BJ (cell line): ENCODE results near the gene FRMPD1. TPM values are rescaled to one million over a fixed set of nuclear protein-coding genes. Genes with fewer than 3 reads are reported as not detected.

Source experiments
- CTCF ChIA-PET: fragments of 350-600 bp; formaldehyde crosslinking; extraction: SDS; loops from one replicate; lab custom pipeline; 2021; ENCODE audit warnings: antibody characterized with exemption, inconsistent platforms; lab: Yijun Ruan, JAX
- POLR2A ChIA-PET: fragments of 300-600 bp; sonication (Branson Sonifier 250); formaldehyde crosslinking; extraction: SDS; loops from one replicate; lab custom pipeline; 2021; ENCODE audit warnings: antibody characterized with exemption; lab: Charles Lee
- DNase-seq: peaks from one replicate; pipeline ENCODE4 v3.0.0-alpha.2; 2011; ENCODE audit warnings: low read depth
- H3K27me3 ChIP-seq: 2 replicates; pipeline ENCODE4 v1.6.0; 2011; ENCODE audit warnings: low read length; ENCODE audit not compliant: control insufficient read depth, insufficient read depth
- H3K36me3 ChIP-seq: 2 replicates; pipeline ENCODE4 v1.5.1; 2011; ENCODE audit warnings: low read length; ENCODE audit not compliant: control insufficient read depth, insufficient read depth
- H3K4me3 ChIP-seq: 2 replicates; pipeline ENCODE4 v1.5.1; 2011; ENCODE audit warnings: low read depth, mild to moderate bottlenecking, control low read depth, low read length
- CTCF ChIP-seq: IDR thresholded peaks from 2 replicates; pipeline ENCODE4 v1.5.1; 2011; ENCODE audit warnings: low read depth, mild to moderate bottlenecking, control low read depth, inconsistent platforms, low read length, moderate library complexity; ENCODE audit not compliant: insufficient read depth
- polyA plus RNA-seq: library from polyadenylated mRNA; depleted of rRNA; stranded (reverse); fragments of >200 nt; gene quantifications from 2 replicates; pipeline ENCODE4 v1.2.3, GENCODE V29; 2011

The FRMPD1 gene
- polyA plus RNA-seq, 1 experiment, result not detected

DNA sequence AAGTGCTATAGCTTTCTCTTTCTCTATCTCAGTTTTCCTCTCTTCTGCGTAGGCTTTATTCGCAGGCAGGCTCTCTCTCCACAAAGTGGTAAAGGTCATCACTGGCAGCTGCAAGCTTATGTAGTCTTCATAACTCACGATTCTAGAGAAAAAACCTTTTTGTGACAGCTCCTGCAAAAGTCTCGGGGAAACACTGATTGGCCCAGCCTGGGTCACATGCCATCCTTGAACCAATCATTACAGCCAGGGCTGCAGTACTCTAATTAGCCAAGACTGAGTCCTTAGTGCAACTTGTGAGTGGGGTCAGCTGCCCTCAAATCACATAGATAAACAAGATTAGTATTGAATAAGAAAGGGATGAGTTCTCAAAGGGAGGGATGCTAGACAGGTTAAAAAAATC is 18.3 kb upstream of the FRMPD1 start:
- ChIA-PET POLR2A (no interaction called here), CTCF (interaction anchor here (0.6 kb wide), 1 partner anchor 74 kb away, joined by 3 read pairs; no protein-coding TSS in a partner anchor)
- no peak for DNase-seq
- H3K27me3 ChIP-seq, result peaks cover 3% of the 10 kb centered on the region
- no peak for TF ChIP-seq CTCF
- no peaks in the 10 kb centered on the region for H3K36me3 ChIP-seq
- no peak overlapping the region for H3K4me3 ChIP-seq

- no peak for DNase-seq
- Histone ChIP-seq H3K36me3 (no peaks in the 10 kb centered on the region), H3K4me3 (no peak overlapping the region), H3K27me3 (peaks cover 3% of the 10 kb centered on the region)
- ChIA-PET POLR2A (no interaction called here), CTCF (no interaction called here)
- TF ChIP-seq CTCF, result no peak
Observed at GRCh38 chr9:37635808-37636207, 14.9 kb upstream of the FRMPD1 start.

- no peak for TF ChIP-seq CTCF
- peaks cover 3% of the 10 kb centered on the region for H3K27me3 ChIP-seq
- DNase-seq, result no peak
- H3K4me3 ChIP-seq, result no peak overlapping the region
- no peaks in the 10 kb centered on the region for H3K36me3 ChIP-seq
- CTCF ChIA-PET, result no interaction called here
- POLR2A ChIA-PET, result interaction anchor here (0.7 kb wide), 1 partner anchor 19 kb away, joined by 3 read pairs; no protein-coding TSS in a partner anchor
Observed at GRCh38 chr9:37636511-37637448, 14.0 kb upstream of the FRMPD1 start.

GRCh38 chr9:37639109-37639762 is 11.5 kb upstream of the FRMPD1 start:
- no peak for TF ChIP-seq CTCF
- ChIA-PET POLR2A (interaction anchor here (0.5 to 0.6 kb wide), 2 partner anchors 17 to 47 kb away, joined by 3 to 5 read pairs; no protein-coding TSS in a partner anchor), CTCF (interaction anchor here (0.8 kb wide), 1 partner anchor 11 kb away, joined by 3 read pairs; no protein-coding TSS in a partner anchor)
- Histone ChIP-seq H3K27me3 (peaks cover 1% of the 10 kb centered on the region; the same call in 1 of the 2 replicates), H3K4me3 (no peak overlapping the region), H3K36me3 (no peaks in the 10 kb centered on the region)
- DNase-seq, result no peak

GRCh38 chr9:37639841-37640240 is 10.9 kb upstream of the FRMPD1 start:
- no peaks in the 10 kb centered on the region for H3K36me3 ChIP-seq
- no peak for DNase-seq
- peaks cover 1% of the 10 kb centered on the region; the same call in 1 of the 2 replicates for H3K27me3 ChIP-seq
- TF ChIP-seq CTCF, result no peak
- CTCF ChIA-PET, result interaction anchor here (0.8 kb wide), 1 partner anchor 10 kb away, joined by 3 read pairs; no protein-coding TSS in a partner anchor
- no peak overlapping the region for H3K4me3 ChIP-seq
- POLR2A ChIA-PET, result interaction anchor here (0.5 kb wide), 1 partner anchor 17 kb away, joined by 3 read pairs; no protein-coding TSS in a partner anchor
